Right forelimb (tissue), 1 donor: Measurements from ENCODE around the gene RALGPS1.
"Not testable (repeated sequence)": the region's sequence is repeated elsewhere in the genome, so short reads cannot be mapped to it uniquely, and the experiment has no call there.

ENCODE experiments used
- DNase-seq: peaks from one replicate; pipeline ENCODE4 v3.0.0-alpha.2; 2018

RALGPS1 gene

DNA sequence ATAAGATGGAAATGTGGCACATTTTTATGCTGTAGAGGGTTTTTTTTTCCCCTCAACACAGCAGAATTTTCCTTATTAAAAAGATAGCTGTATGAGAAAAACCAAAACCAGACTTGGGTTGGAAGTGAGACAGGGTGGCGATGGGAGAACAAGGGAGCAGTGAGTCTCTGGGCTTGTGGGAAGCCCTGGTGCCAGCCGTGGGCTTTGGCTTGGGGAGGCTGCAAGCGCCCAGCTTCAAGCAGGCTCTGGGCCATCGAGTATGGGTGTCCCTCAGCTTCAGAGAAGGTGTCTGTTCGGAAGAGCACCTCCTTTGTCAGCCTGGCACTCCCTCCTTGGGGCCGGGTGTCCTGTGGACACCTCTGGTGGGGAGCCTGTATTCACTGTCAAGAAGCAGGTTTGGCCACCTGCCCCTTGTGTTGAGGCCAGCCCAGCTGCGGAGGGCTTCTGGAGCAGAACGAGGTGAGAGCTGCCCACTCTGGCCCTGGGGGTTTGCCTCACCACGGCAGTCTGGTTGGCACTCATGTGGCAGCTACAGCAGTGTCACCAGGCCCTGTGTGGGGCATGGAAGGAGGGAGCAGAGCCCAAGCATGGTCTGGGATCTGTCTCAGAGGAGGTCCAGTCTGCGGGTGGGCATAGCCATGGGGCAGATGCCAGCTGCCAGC lies 245.5 kb downstream of the RALGPS1 start:
- DNase-seq, result peak; percentile 43

DNA sequence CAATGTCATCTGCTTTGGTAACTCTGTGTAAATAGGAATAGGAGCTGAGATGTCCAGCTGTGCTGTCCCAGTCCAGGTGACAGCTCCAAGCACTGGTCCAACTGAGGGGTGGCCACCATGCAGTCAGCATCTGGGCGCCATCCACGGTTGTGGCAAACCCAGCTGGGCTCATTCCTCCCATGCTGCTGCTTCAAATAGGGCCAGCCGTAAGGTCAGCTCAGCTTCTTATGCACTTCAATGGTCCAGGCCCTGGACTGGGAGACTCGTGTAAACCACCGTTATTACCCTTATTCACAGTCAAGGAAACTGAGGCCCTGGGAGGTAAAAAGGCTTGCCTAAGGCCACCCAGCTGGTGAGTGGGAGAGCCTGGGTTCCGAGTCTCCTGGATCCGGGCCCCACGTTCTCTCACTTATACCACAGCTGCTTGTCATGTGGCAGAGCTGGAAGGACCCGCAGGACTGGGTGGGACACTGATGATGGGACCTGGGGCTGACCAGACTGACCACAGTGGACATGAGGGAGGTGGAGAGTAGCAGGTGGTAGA lies 246.6 kb downstream of the RALGPS1 start:
- peak; percentile 23 for DNase-seq

DNA sequence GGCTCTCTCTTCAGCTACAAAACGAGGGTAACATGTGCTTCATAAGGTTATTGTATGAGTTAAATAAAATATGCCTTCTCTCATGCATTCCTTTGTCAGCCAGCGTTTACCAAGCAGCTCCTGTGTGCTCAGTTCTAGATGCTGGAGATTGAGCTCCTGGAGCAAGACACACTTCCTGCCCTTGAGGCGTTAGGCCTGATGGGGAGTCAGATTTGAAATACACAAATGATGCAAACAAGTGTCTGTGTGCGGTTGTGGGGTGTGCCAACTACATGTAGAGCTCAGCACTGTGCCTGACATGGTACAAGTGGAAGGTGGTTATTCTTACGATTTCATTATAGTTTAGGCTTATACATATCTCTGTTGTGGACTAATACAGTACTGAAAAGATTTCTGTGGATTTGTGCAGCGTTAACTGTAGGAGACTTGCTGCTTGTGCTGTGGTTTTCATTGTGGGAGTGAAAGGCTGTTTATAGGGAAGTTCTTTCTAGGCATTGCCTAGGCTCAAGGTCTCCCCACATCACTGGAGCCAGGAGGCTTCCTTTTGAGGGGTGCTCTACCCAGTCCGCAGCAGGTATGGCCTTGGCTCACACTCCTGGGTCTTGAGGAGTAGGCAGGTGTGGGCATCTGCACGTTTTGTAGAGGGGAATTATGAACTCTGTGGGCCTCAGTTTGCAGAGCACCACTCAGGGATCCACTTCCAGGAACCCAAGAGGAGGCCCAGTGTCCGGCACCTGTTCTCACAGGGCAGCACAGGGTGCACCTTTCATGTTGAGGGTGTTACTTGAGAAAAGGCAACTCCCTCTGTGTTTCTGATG lies 247.7 kb downstream of the RALGPS1 start:
- peak; percentile 39 for DNase-seq

DNA sequence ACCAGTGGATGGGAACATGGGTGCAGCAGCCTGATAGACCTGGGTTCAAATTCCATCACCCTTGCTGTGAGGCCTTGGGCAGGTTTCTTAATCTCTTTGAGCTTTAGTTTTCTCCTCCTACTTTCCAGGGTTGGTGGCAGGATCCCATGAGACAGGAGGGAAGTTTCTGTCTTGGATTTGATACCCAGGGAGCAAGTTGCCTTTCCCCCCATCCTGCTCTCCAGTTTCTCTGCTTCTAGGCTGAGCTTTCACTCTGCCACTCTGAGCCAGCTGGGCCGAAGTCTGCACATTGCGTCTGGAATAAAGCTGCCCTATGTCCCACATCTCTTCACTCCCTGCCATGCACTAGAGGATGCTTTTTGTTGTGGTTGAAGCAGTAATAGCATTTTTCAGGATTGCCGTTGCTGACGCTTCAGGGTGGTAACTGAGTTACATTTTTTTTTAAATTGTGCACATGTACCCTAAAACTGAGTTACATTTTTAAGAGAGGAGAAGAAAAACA lies 248.3 kb downstream of the RALGPS1 start:
- DNase-seq, result peak; percentile 36

GRCh38 chr9:127163409-127163808 lies 248.8 kb downstream of the RALGPS1 start:
- DNase-seq, result peak; percentile 41

DNA sequence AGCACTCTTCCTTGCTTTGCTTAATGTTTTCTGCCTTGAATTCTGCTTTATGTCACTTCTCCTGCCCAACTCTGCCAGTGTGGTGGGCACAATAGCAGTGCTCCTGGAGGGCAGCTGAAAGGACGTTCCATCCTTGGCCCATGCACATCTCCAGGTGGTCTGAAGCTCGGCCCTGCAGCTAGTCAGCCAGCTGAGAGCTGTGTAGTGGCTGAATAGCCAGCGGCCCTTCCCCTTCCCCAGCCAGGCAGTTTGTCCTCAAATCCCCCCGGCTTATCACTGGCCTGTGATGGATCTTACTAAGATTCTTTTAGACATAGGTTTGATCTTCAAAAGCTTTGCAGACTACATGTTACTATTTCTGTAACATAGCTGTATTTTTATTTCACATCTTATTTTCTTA lies 250.5 kb downstream of the RALGPS1 start:
- DNase-seq, result peak; percentile 23

GRCh38 chr9:127166111-127166510 lies 251.5 kb downstream of the RALGPS1 start:
- no peak for DNase-seq

DNA sequence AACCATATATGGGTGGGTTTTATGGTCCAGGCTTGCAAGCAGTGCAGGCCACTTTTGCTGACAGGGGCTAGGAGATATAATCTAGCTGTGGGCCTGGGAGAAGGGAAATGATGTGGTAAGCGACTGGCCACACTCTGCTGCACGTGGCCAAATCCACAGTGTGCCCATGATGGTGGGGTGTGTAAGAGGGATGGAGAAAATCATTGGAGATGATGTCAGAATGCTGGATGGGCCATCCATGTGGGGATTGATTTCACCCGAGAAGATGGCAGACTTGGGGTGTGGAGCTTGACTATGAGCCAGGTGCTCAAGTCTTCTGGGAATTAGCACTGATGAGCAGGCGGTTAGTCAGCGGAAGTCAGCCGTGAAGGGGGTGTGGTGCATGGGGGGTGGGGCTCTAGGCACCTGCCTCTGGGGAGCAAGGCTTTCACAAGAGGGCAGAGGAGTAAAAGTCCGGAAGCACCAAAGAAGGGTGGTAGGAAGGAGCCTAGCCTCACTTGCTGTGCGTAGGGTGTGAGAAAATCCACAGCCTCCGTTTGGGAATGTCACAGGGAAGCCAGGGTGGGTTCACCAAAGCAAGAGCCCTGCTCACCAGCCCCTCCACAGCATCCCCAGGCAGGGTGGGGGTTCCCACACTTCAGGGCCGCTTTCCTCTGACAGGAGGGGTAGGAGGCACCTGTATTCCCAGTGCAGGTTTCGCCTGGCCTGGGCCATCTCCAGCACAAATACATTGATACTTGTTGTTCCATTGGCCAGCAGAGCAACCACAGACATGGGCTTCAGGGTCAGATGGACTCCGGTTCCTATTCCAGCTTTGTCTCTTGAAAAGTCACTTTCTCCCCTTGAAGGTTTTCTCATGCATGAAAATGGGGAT lies 252.3 kb downstream of the RALGPS1 start:
- DNase-seq, result peak; percentile 27

DNA sequence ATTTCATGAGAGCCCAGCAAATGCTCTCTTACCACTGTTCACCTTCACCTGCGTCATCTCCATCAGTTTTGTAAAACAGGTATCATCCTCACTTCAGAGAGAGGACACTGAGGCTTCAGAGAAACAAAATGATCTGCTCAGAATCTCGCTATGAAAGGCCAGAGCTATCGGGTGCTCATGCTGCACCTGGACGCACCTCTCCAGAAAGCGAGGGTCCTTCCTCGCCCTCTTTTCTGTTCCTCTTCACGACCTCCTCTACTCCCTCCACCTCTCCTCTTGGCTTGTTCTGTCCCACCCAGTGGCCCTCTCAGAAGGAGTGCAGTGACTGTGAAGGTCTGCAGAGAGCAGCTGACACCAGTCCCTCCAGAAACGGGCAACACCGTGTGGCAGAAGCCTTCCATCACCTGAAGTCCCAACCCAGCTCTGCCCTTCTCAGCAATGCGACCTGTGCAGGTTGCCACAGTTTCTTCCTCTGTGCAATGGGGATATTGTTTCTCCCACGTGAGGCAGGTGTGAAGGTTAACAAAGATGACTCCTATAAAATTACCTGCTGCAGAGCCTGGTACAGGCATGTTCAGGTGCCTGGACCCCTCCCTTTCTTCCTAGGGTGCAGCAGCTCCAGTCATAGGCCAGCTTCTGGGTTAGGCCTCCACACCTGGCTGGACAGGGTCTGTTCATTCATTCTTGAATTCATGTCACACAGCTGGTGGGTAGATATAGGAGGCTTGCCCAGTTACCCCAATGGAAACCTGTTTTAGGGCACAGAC lies 253.2 kb downstream of the RALGPS1 start:
- DNase-seq, result peak; percentile 25

DNA sequence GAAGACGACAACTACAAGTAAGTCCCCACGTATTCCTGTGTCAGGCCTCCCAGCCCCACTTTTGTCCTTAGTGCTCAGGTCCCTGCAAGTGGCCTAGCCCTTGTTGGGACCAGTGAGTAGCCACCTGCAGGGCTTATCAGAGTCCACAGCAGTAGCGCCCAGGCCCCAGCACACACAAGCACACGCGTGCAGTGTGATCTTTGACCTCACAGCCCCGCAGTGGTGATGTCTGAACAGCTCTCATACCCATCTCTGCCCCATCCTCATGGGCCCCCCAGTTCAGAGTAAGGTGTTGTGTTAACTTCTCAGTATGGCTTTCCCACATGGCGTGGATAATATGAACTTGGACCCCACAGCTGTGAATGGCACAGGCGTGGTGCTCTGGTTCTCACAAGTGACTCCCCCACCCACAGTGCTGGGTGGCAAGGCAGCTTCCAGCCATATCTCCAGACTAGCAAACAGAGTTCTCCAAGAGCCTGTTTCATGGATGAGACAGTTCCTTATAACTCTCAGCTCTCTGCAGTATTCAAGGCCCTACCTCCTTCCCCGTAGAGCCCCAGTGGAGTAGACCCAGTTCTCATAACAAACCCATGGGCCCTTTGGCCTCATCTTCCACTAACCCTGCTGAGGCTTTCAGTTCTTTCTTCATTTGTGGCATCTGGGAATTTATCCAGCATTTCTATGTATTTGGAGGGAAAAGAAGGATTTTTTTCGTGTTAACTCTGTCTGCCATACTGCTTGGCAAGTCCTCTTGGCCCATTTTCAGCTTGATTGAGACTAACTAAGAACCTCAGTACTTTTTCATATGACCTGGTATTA lies 254.4 kb downstream of the RALGPS1 start:
- peak; percentile 25 for DNase-seq

DNA sequence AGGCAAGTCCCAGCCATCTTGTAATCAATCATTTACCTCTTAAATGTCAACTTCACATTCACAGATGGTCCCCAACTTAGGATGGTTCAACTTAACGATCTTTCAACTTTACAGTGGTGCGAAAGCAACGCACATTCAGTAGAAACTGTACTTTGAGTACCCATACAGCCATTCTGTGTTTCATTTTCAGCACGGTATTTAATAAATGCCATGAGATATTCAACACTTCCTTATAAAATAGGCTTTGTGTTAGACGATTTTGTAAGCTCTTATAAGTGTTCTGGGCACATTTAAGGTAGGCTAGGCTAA lies 254.9 kb downstream of the RALGPS1 start:
- no peak for DNase-seq

GRCh38 chr9:127170103-127170502 lies 255.5 kb downstream of the RALGPS1 start:
- DNase-seq, result peak; percentile 29

DNA sequence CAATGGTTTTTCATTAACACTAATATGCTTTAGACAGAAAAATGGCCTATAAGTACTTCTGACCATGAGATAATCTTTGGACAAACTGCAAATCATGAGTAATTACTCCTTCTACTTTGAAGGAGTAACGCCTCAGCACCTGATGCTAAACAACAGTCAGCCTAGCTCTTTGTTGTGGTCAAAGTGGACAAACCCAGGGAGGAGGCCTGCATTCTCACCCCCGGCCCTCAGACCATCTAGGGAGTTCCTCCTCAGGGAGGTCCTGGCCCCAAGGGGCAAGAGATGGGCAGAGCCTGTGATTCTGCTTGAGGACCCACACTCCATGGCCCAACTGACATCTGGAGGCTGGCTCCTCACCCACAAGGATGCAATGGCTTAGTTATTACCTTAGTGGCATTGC lies 256.1 kb downstream of the RALGPS1 start:
- no peak for DNase-seq

DNA sequence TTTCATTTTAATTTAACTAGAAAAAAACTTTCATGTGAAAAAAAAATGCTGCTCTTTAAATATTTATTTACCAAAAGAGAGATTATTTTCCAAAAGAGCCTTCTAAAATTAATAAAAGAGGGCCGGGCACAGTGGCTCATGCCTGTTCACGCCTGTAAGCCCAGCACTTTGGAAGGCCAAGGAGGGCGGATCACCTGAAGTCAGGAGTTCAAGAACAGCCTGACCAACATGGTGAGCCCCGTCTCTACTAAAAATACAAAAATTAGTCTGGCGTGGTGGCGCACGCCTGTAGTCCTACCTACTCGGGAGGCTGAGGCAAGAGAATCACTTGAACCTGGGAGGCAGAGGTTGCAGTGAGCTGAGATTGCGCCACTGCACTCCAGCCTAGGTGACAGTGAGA lies 256.8 kb downstream of the RALGPS1 start:
- DNase-seq, result not testable (repeated sequence)

GRCh38 chr9:127172066-127172707 lies 257.6 kb downstream of the RALGPS1 start:
- DNase-seq, result no peak

GRCh38 chr9:127173063-127173462 lies 258.5 kb downstream of the RALGPS1 start:
- no peak for DNase-seq

GRCh38 chr9:127174386-127175318 lies 260.1 kb downstream of the RALGPS1 start:
- DNase-seq, result peak; percentile 40

- peak; percentile 36 for DNase-seq
Measured at GRCh38 chr9:127175319-127175715, 260.7 kb downstream of the RALGPS1 start.

DNA sequence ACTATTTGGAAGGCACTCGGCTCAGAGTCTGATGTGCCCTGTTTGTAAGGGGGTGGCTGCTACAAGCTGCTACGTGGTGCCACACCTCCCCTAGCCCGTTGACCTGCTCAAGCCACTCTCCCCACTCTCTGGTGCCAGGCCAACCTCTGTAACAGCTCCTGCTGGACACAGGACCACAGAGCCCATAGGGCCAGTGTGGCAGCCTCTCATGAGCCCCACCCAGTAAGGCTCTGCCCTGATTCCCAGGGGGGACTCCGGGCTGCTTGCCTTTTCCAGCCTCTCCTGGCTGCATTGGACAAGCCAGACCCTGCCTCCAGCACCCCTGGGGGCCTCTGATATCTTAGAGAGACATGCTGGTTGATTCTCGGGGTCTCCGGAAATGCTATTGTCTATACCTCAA lies 261.2 kb downstream of the RALGPS1 start:
- peak; percentile 22 for DNase-seq

GRCh38 chr9:127176631-127177030 lies 262.0 kb downstream of the RALGPS1 start:
- DNase-seq, result peak; percentile 35
